CD4-positive, alpha-beta T cell treated with Interleukin-15 for 1 hour (primary cell): ENCODE results near the gene HSF4.

Experiments
- DNase-seq: peaks from one replicate; pipeline ENCODE4 v3.0.0-alpha.2; 2020

Gene HSF4

GRCh38 chr16:67167588-67167987, 3.0 kb downstream of the HSF4 start:
- DNase-seq = no peak

- DNase-seq = no peak
These were observed 4.5 kb downstream of the HSF4 start for GRCh38 chr16:67169011-67169451.

- no peak for DNase-seq
These were observed 5.2 kb downstream of the HSF4 start for GRCh38 chr16:67169642-67170167.

GRCh38 chr16:67170168-67170948, 5.8 kb downstream of the HSF4 start, which contains the start of gene NOL3:
Gene NOL3, plus strand, starts transcription at chr16:67170538.
- peak; percentile 43 for DNase-seq

- no peak for DNase-seq
These were observed 6.6 kb downstream of the HSF4 start for GRCh38 chr16:67170949-67171649.

- no peak for DNase-seq
These were observed 8.8 kb downstream of the HSF4 start for GRCh38 chr16:67173323-67173722.

GRCh38 chr16:67173808-67174705, 9.5 kb downstream of the HSF4 start:
- DNase-seq = peak; percentile 73

GRCh38 chr16:67174706-67175231, 10.2 kb downstream of the HSF4 start:
- DNase-seq = no peak

- no peak for DNase-seq
These were observed 12.1 kb downstream of the HSF4 start for GRCh38 chr16:67176662-67177061.

GRCh38 chr16:67177743-67178699, 13.5 kb downstream of the HSF4 start:
- peak; percentile 63 for DNase-seq

GRCh38 chr16:67179421-67180080, 15.0 kb downstream of the HSF4 start:
- DNase-seq = no peak

- DNase-seq = no peak
These were observed 15.6 kb downstream of the HSF4 start for GRCh38 chr16:67180166-67180565.

GRCh38 chr16:67181346-67181745, 16.8 kb downstream of the HSF4 start:
- DNase-seq = no peak

- DNase-seq = no peak
These were observed 17.7 kb downstream of the HSF4 start for GRCh38 chr16:67182288-67182687.

- no peak for DNase-seq
These were observed 18.7 kb downstream of the HSF4 start for GRCh38 chr16:67183284-67183626.

GRCh38 chr16:67183627-67184452, 19.3 kb downstream of the HSF4 start, which contains the start of gene MATCAP1:
Gene MATCAP1, minus strand, starts transcription at chr16:67183963. Its CDS starts 3,353 bp downstream, at chr16:67180610.
- peak; percentile 97 for DNase-seq

- DNase-seq = no peak
These were observed 20.0 kb downstream of the HSF4 start for GRCh38 chr16:67184453-67184994.

GRCh38 chr16:67184995-67185650, 20.6 kb downstream of the HSF4 start:
- DNase-seq = peak; percentile 82

- no peak for DNase-seq
These were observed 21.1 kb downstream of the HSF4 start for GRCh38 chr16:67185651-67186134.
